Liver (tissue), 9 donors: ENCODE measurements around the gene IL36G. TPM values are rescaled to one million over a fixed set of nuclear protein-coding genes. Genes with fewer than 3 reads are reported as not detected.

Source experiments
- DNase-seq: peaks from one replicate; pipeline ENCODE4 v3.0.0-alpha.2; 2017; ENCODE audit warnings: low spot score
- H3K27ac ChIP-seq, 2 donors: one replicate each; pipeline ENCODE4 v1.7.0; 2013; ENCODE audit warnings: inconsistent platforms in 2 of 2, low read length in 2 of 2, control low read depth in 1 of 2, low read depth in 1 of 2, mild to moderate bottlenecking in 1 of 2
- H3K27me3 ChIP-seq, 4 donors: one replicate each; pipeline versions ENCODE4 v1.6.1 to v1.7.0; 2013; ENCODE audit warnings: low read length in 3 of 4, inconsistent platforms in 1 of 4, mild to moderate bottlenecking in 1 of 4, moderate library complexity in 1 of 4; ENCODE audit not compliant: control insufficient read depth in 4 of 4, insufficient read depth in 4 of 4
- H3K36me3 ChIP-seq, 4 donors: one replicate each; pipeline versions ENCODE4 v1.6.1 to v1.7.0; 2013; ENCODE audit warnings: low read length in 3 of 4, mild to moderate bottlenecking in 3 of 4, low read depth in 1 of 4, moderate library complexity in 1 of 4; ENCODE audit not compliant: control insufficient read depth in 4 of 4, insufficient read depth in 3 of 4
- H3K4me1 ChIP-seq, 4 donors: one replicate each; pipeline versions ENCODE4 v1.6.1 to v1.7.0; 2013; ENCODE audit warnings: low read length in 3 of 4, mild to moderate bottlenecking in 3 of 4, moderate library complexity in 1 of 4; ENCODE audit not compliant: control insufficient read depth in 4 of 4, insufficient read depth in 4 of 4
- H3K4me3 ChIP-seq, 3 donors: one replicate each; pipeline versions ENCODE4 v1.6.1 to v1.7.0; 2013; ENCODE audit warnings: low read length in 3 of 3, control low read depth in 1 of 3, low read depth in 1 of 3, mild to moderate bottlenecking in 1 of 3
- H3K9ac ChIP-seq, 2 donors: one replicate each; pipeline ENCODE4 v1.7.0; 2013; ENCODE audit warnings: low read length in 2 of 2, mild to moderate bottlenecking in 2 of 2, moderate library complexity in 2 of 2, control low read depth in 1 of 2, low read depth in 1 of 2
- H3K9me3 ChIP-seq, 4 donors: one replicate each; pipeline versions ENCODE4 v1.6.1 to v1.7.0; 2013; ENCODE audit warnings: low read length in 3 of 4; ENCODE audit not compliant: control insufficient read depth in 4 of 4
- EGR1 ChIP-seq, 2 donors: IDR thresholded peaks; 2 replicates each; pipeline ENCODE4 v1.6.1; 2016 to 2018; ENCODE audit warnings: antibody characterized with exemption in 2 of 2, low read depth in 2 of 2
- FOXA1 ChIP-seq: IDR thresholded peaks from 2 replicates; pipeline ENCODE4 v1.6.1; 2016; ENCODE audit warnings: antibody characterized with exemption
- FOXA2 ChIP-seq: IDR thresholded peaks from 2 replicates; pipeline ENCODE4 v1.6.1; 2016; ENCODE audit warnings: antibody characterized with exemption
- GABPA ChIP-seq, 2 donors: IDR thresholded peaks in 1 of 2; conservative IDR thresholded peaks in 1 of 2; 2 replicates each; pipeline ENCODE4 v1.6.1; 2016; ENCODE audit warnings: antibody characterized with exemption in 2 of 2, mild to moderate bottlenecking in 1 of 2, moderate library complexity in 1 of 2
- HNF4A ChIP-seq, 2 donors: conservative IDR thresholded peaks; 2 replicates each; pipeline ENCODE4 v1.6.1; 2016; ENCODE audit warnings: antibody characterized with exemption in 2 of 2, mild to moderate bottlenecking in 2 of 2
- HNF4G ChIP-seq: IDR thresholded peaks from 2 replicates; pipeline ENCODE4 v1.6.1; 2016; ENCODE audit warnings: antibody characterized with exemption
- JUND ChIP-seq, 2 donors: IDR thresholded peaks; 2 replicates each; pipeline ENCODE4 v1.6.1; 2016; ENCODE audit warnings: antibody characterized with exemption in 2 of 2
- NR2F2 ChIP-seq: IDR thresholded peaks from 2 replicates; pipeline ENCODE4 v1.6.1; 2016; ENCODE audit warnings: antibody characterized with exemption
- RAD21 ChIP-seq, 2 donors: IDR thresholded peaks; 2 replicates each; pipeline ENCODE4 v1.6.1; 2016; ENCODE audit warnings: antibody characterized with exemption in 2 of 2, mild to moderate bottlenecking in 2 of 2
- RXRA ChIP-seq, 2 donors: IDR thresholded peaks; 2 replicates each; pipeline ENCODE4 v1.6.1; 2017 to 2018; ENCODE audit warnings: antibody characterized with exemption in 2 of 2, mild to moderate bottlenecking in 1 of 2
- SP1 ChIP-seq: IDR thresholded peaks from 2 replicates; pipeline ENCODE4 v1.6.1; 2018; ENCODE audit warnings: antibody characterized with exemption, mild to moderate bottlenecking
- TAF1 ChIP-seq: conservative IDR thresholded peaks from 2 replicates; pipeline ENCODE4 v1.6.1; 2016; ENCODE audit warnings: antibody characterized with exemption, mild to moderate bottlenecking
- YY1 ChIP-seq: IDR thresholded peaks from 2 replicates; pipeline ENCODE4 v1.6.1; 2016; ENCODE audit warnings: antibody characterized with exemption, mild to moderate bottlenecking
- WGBS: extraction: QIAGEN DNeasy Blood & Tissue Kit; methylation state at CpG from one replicate; pipeline ENCODE4 v1.1.7; 2013; 5-methylcytosine and 5-hydroxymethylcytosine counted together
- polyA plus RNA-seq, 2 donors: library from polyadenylated mRNA; stranded (reverse) in 1 of 2; unstranded in 1 of 2; fragments of 200-250 nt in 1 of 2; fragments of >200 nt in 1 of 2; fragmentation: Nextera tagmentation in 1 of 2; extraction: Ambion mirVana in 1 of 2; gene quantifications; one replicate each; pipeline versions ENCODE4 v1.2.1 to v1.2.3, GENCODE V29; 2013 to 2015
- total RNA-seq, 2 donors: library from RNA; depleted of rRNA; stranded (reverse); fragments of >200 nt; gene quantifications; one replicate each; pipeline ENCODE4 v1.2.3, GENCODE V29; 2014
- TF ChIP-seq, protein P1 (sequence below): fragments of 150-350 bp; IDR thresholded peaks from 2 replicates; pipeline ENCODE4 v1.5.1; 2017; ENCODE audit warnings: improper control_type of control experiment, low read depth, low read length; ENCODE audit not compliant: missing input control
- TF ChIP-seq, protein P2 (sequence below): IDR thresholded peaks from 2 replicates; pipeline ENCODE4 v1.6.1; 2016; ENCODE audit warnings: antibody characterized with exemption
- TF ChIP-seq, protein P3 (sequence below): IDR thresholded peaks from 2 replicates; pipeline ENCODE4 v1.6.1; 2016; ENCODE audit warnings: antibody characterized with exemption
- TF ChIP-seq, protein P4 (sequence below): IDR thresholded peaks from 2 replicates; pipeline ENCODE4 v1.6.1; 2016; ENCODE audit warnings: antibody characterized with exemption
- TF ChIP-seq, protein P5 (sequence below): IDR thresholded peaks from 2 replicates; pipeline ENCODE4 v1.6.1; 2016; ENCODE audit warnings: antibody characterized with exemption, mild to moderate bottlenecking
- donor health status: healthy.
- donor health status: healthy.
- donor health status: healthy.
- donor health status: healthy.
- donor health status: healthy.

Gene IL36G
- total and polyA plus RNA-seq, 4 donors: not detected

DNA sequence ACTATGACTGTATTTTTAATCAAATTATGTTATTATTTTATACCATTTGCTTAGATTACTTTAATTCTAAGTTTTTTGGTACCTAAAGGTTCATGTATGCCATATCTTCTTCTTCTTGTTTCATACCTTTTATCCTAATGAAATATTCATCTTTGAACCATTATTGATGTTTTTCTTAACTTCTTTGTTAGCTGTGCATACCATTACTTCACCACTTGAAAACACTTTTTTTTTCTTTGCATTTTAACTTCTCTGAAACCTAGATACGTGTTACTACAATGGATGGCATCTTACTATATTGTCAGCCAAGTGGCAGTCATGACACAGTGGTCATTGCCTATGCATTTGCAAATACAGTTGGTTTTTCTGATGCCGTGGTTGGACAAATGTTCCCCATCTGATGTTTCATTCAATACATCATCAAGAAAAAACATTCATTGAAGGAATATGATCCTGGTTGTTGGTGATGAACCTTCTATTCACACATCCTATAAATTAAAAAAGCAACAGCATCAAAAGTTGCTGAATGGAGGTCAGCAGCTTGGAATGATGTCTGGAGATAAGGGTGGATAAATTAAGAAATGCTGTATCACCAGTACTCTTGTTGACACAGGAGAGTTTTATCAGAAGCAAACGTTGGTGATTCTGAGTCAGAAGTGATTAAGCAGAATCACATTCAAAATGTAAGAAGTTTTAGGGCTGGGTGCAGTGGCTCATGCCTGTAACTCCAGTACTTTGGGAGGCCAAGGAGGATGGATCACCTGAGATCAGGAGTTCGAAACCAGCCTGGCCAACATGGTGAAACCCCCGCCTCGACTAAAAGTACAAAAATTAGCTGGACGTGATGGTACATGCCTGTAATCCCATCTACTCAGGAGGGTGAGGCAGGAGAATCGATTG, 34.9 kb downstream of the IL36G start:
- WGBS: 75% methylated on average over 8 of the region's 8 CpGs
- Histone ChIP-seq H3K27me3 (no peaks in the 10 kb centered on the region), H3K9ac (no peak overlapping the region), H3K27ac (no peak overlapping the region), H3K4me3 (no peak overlapping the region), H3K9me3 (no peaks in the 10 kb centered on the region), H3K36me3 (no peaks in the 10 kb centered on the region), H3K4me1 (no peaks in the 10 kb centered on the region)
- no peak for DNase-seq
- TF ChIP-seq, protein P1, sequence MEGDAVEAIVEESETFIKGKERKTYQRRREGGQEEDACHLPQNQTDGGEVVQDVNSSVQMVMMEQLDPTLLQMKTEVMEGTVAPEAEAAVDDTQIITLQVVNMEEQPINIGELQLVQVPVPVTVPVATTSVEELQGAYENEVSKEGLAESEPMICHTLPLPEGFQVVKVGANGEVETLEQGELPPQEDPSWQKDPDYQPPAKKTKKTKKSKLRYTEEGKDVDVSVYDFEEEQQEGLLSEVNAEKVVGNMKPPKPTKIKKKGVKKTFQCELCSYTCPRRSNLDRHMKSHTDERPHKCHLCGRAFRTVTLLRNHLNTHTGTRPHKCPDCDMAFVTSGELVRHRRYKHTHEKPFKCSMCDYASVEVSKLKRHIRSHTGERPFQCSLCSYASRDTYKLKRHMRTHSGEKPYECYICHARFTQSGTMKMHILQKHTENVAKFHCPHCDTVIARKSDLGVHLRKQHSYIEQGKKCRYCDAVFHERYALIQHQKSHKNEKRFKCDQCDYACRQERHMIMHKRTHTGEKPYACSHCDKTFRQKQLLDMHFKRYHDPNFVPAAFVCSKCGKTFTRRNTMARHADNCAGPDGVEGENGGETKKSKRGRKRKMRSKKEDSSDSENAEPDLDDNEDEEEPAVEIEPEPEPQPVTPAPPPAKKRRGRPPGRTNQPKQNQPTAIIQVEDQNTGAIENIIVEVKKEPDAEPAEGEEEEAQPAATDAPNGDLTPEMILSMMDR: no peak
- no peak for TF ChIP-seq HNF4A (conservative IDR thresholded peaks at IDR 0.05)
- no peak for TF ChIP-seq FOXA2
- TF ChIP-seq NR2F2: no peak
- no peak for TF ChIP-seq RXRA (IDR thresholded peaks at IDR 0.05)
- TF ChIP-seq RAD21 (IDR thresholded peaks at IDR 0.05): no peak
- TF ChIP-seq EGR1 (IDR thresholded peaks at IDR 0.05; ENCODE audit: low read depth in 2 of 2): no peak
- no peak for TF ChIP-seq FOXA1
- TF ChIP-seq, protein P2, sequence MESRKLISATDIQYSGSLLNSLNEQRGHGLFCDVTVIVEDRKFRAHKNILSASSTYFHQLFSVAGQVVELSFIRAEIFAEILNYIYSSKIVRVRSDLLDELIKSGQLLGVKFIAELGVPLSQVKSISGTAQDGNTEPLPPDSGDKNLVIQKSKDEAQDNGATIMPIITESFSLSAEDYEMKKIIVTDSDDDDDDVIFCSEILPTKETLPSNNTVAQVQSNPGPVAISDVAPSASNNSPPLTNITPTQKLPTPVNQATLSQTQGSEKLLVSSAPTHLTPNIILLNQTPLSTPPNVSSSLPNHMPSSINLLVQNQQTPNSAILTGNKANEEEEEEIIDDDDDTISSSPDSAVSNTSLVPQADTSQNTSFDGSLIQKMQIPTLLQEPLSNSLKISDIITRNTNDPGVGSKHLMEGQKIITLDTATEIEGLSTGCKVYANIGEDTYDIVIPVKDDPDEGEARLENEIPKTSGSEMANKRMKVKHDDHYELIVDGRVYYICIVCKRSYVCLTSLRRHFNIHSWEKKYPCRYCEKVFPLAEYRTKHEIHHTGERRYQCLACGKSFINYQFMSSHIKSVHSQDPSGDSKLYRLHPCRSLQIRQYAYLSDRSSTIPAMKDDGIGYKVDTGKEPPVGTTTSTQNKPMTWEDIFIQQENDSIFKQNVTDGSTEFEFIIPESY: no peak
- TF ChIP-seq HNF4G: no peak
- no peak for TF ChIP-seq SP1

DNA sequence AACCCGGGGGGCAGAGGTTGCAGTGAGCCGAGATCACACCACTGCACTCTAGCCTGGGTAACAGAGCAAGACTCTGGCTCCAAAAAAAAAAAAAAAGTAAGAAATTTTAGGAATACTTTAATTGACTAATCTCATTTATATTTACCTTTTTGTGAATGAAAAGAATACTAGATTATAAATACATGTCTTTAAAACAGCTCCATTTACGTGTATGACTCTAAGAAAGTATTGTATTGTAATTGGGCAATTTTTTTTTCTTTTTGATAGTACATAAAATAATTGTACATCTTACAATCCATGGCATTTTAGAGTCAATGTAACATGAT, 35.5 kb downstream of the IL36G start:
- no peaks in the 10 kb centered on the region for H3K4me1 ChIP-seq
- H3K36me3 ChIP-seq: no peaks in the 10 kb centered on the region
- no peaks in the 10 kb centered on the region for H3K27me3 ChIP-seq
- DNase-seq: no peak
- WGBS: 78% methylated on average over 3 of the region's 3 CpGs
- H3K4me3 ChIP-seq: no peak overlapping the region
- H3K9ac ChIP-seq: no peak overlapping the region
- no peaks in the 10 kb centered on the region for H3K9me3 ChIP-seq
- no peak overlapping the region for H3K27ac ChIP-seq
- TF ChIP-seq, protein P3, sequence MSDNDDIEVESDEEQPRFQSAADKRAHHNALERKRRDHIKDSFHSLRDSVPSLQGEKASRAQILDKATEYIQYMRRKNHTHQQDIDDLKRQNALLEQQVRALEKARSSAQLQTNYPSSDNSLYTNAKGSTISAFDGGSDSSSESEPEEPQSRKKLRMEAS: no peak
- TF ChIP-seq, protein P2: no peak
- TF ChIP-seq HNF4A (conservative IDR thresholded peaks at IDR 0.05) (no peak), GABPA (IDR thresholded peaks at IDR 0.05 in 1 of 2, conservative IDR thresholded peaks at IDR 0.05 in 1 of 2) (no peak), FOXA1 (no peak), EGR1 (IDR thresholded peaks at IDR 0.05; ENCODE audit: low read depth in 2 of 2) (no peak), NR2F2 (no peak), TAF1 (no peak), RAD21 (IDR thresholded peaks at IDR 0.05) (no peak), YY1 (no peak), RXRA (IDR thresholded peaks at IDR 0.05) (no peak), JUND (IDR thresholded peaks at IDR 0.05) (no peak), FOXA2 (no peak), SP1 (no peak), HNF4G (no peak)
- TF ChIP-seq, protein P1: no peak
- TF ChIP-seq, protein P4, sequence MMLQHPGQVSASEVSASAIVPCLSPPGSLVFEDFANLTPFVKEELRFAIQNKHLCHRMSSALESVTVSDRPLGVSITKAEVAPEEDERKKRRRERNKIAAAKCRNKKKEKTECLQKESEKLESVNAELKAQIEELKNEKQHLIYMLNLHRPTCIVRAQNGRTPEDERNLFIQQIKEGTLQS: no peak
- TF ChIP-seq, protein P5, sequence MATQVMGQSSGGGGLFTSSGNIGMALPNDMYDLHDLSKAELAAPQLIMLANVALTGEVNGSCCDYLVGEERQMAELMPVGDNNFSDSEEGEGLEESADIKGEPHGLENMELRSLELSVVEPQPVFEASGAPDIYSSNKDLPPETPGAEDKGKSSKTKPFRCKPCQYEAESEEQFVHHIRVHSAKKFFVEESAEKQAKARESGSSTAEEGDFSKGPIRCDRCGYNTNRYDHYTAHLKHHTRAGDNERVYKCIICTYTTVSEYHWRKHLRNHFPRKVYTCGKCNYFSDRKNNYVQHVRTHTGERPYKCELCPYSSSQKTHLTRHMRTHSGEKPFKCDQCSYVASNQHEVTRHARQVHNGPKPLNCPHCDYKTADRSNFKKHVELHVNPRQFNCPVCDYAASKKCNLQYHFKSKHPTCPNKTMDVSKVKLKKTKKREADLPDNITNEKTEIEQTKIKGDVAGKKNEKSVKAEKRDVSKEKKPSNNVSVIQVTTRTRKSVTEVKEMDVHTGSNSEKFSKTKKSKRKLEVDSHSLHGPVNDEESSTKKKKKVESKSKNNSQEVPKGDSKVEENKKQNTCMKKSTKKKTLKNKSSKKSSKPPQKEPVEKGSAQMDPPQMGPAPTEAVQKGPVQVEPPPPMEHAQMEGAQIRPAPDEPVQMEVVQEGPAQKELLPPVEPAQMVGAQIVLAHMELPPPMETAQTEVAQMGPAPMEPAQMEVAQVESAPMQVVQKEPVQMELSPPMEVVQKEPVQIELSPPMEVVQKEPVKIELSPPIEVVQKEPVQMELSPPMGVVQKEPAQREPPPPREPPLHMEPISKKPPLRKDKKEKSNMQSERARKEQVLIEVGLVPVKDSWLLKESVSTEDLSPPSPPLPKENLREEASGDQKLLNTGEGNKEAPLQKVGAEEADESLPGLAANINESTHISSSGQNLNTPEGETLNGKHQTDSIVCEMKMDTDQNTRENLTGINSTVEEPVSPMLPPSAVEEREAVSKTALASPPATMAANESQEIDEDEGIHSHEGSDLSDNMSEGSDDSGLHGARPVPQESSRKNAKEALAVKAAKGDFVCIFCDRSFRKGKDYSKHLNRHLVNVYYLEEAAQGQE: no peak
